Loucy (cell line): Measurements from ENCODE around the gene VTCN1.

Source experiments
- CTCF ChIP-seq: fragments of 200-600 bp; sonication (generic); conservative IDR thresholded peaks from 2 replicates; pipeline ENCODE4 v1.5.1; 2014; ENCODE audit warnings: mild to moderate bottlenecking, antibody characterized with exemption, low read length
- EZH2phosphoT487 ChIP-seq: fragments of 200-600 bp; IDR thresholded peaks from 2 replicates; pipeline ENCODE4 v1.6.1; 2018; ENCODE audit warnings: antibody characterized with exemption, mild to moderate bottlenecking, moderate library complexity, borderline replicate concordance

DNA sequence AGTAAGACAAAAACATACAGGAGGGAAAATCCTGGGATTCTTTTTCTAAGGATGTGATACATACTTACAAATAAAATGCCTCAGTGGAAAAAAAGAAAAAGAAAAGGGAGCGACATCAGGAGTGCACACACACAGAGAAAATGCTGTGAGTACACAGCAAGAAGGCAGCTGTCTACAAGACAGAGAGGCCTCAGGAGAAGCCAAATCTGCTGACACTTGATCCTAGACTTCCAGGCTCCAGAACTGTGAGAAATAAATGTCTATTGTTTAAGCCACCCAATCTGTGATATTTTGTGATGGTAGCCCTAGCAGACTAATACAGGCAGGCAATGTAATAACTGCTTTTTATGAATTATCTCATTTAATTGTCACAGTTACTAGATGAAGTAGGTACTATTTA is 72.2 kb downstream of the VTCN1 start:
- TF ChIP-seq CTCF (no peak), EZH2phosphoT487 (no peak)
